ENCODE results near the gene PURB. TPM values are rescaled to one million over a fixed set of nuclear protein-coding genes. Genes with fewer than 3 reads are reported as not detected.

PURB gene
- total RNA-seq, 1 experiment from 2014 or later: 21.3 TPM

- Histone ChIP-seq H3K18ac (ENCODE audit: insufficient read length, low read depth, low read length) (no peak overlapping the region), H2BK15ac (ENCODE audit: low read depth, low read length) (no peak overlapping the region), H2AFZ (ENCODE audit: low read length) (no peak overlapping the region), H3K4ac (ENCODE audit: low read depth, low read length) (no peak overlapping the region), H3K27ac (ENCODE audit: insufficient read length, low read depth, low read length) (no peak overlapping the region), H4K5ac (ENCODE audit: insufficient read length, low read depth, low read length) (no peak overlapping the region), H3K56ac (ENCODE audit: insufficient read length, low read depth, low read length) (no peak overlapping the region), H3T11ph (ENCODE audit: low read length) (no peak overlapping the region), H3K79me2 (ENCODE audit: insufficient read depth, low read length) (no peaks in the 10 kb centered on the region), H3K4me2 (ENCODE audit: insufficient read depth, insufficient read length, low read length) (no peak overlapping the region), H3K9me3 (ENCODE audit: control insufficient read depth, low read depth, low read length) (no peaks in the 10 kb centered on the region), H3K23ac (ENCODE audit: insufficient read length, low read depth, low read length) (no peak overlapping the region), H4K91ac (ENCODE audit: insufficient read length, low read depth, low read length) (no peak overlapping the region), H3K9ac (ENCODE audit: extremely low read depth, insufficient read length, low read length) (no peak overlapping the region), H2BK120ac (ENCODE audit: low read depth, low read length, poor library complexity, severe bottlenecking) (no peak overlapping the region), H4K20me1 (ENCODE audit: control insufficient read depth, insufficient read depth, insufficient read length) (no peaks in the 10 kb centered on the region), H2BK5ac (ENCODE audit: insufficient read length, low read length) (no peak overlapping the region), H3K79me1 (ENCODE audit: insufficient read depth, low read depth, low read length, poor library complexity, severe bottlenecking) (no peaks in the 10 kb centered on the region), H3K4me1 (ENCODE audit: insufficient read depth, low read length) (no peaks in the 10 kb centered on the region), H2AK5ac (ENCODE audit: insufficient read length, low read length) (no peak overlapping the region), H2BK12ac (ENCODE audit: insufficient read length, low read depth, low read length) (no peak overlapping the region), H3K14ac (ENCODE audit: insufficient read depth, low read length) (no peak overlapping the region), H4K8ac (replicated peaks; ENCODE audit: insufficient read length, low read depth, low read length) (no peak overlapping the region), H3K23me2 (ENCODE audit: insufficient read length, low read depth, low read length, poor library complexity, severe bottlenecking) (no peaks in the 10 kb centered on the region), H3K27me3 (ENCODE audit: insufficient read depth, low read length) (no peaks in the 10 kb centered on the region), H2BK20ac (ENCODE audit: low read depth, low read length, poor library complexity, severe bottlenecking) (no peak overlapping the region)
- no peak overlapping the region for H3K4me3 Mint-ChIP-seq
- no CpG with 5 or more reads among the region's 1 CpG for WGBS (ENCODE audit: extremely low coverage, insufficient read length, low lambda C conversion rate)
- no peaks in the 10 kb centered on the region for H3K4me1 Mint-ChIP-seq
- peaks cover 8% of the 10 kb centered on the region for H3K27me3 Mint-ChIP-seq (ENCODE audit: low read depth)
- H3K9me3 Mint-ChIP-seq: no peaks in the 10 kb centered on the region
- TF ChIP-seq CTCF (conservative IDR thresholded peaks at IDR 0.05): no peak
- H3K36me3 Mint-ChIP-seq (ENCODE audit: insufficient read depth in 1 of 3, low read depth in 3 of 3): no peaks in the 10 kb centered on the region
- DNase-seq: no peak
- no peak overlapping the region; a peak in 1 of 7 replicates for H3K27ac Mint-ChIP-seq
Measured at GRCh38 chr7:44891791-44892190, 6.5 kb upstream of the PURB start.

Data from H9 (cell line).